Liver (tissue), 3 donors: ENCODE data around the gene FBP2.

Experiments
- CTCF ChIP-seq: fragments of 150-350 bp; IDR thresholded peaks from 2 replicates; pipeline ENCODE4 v1.5.1; 2017; ENCODE audit warnings: improper control_type of control experiment, low read depth, low read length; ENCODE audit not compliant: missing input control
- EGR1 ChIP-seq, 2 donors: IDR thresholded peaks; 2 replicates each; pipeline ENCODE4 v1.6.1; 2016 to 2018; ENCODE audit warnings: antibody characterized with exemption in 2 of 2, low read depth in 2 of 2
- YY1 ChIP-seq: IDR thresholded peaks from 2 replicates; pipeline ENCODE4 v1.6.1; 2016; ENCODE audit warnings: antibody characterized with exemption, mild to moderate bottlenecking
- donor health status: healthy.
- donor health status: healthy.

- TF ChIP-seq CTCF (no peak), YY1 (no peak), EGR1 (IDR thresholded peaks at IDR 0.05; ENCODE audit: low read depth in 2 of 2) (no peak)
These were observed 26.4 kb downstream of the FBP2 start for GRCh38 chr9:94567271-94567670.
